GM21381 (cell line): ENCODE results near the gene SLC16A5.
"Not testable (repeated sequence)": the region's sequence is repeated elsewhere in the genome, so short reads cannot be mapped to it uniquely, and the experiment has no call there.

Experiments used
- ATAC-seq: cut with Tn5 transposase; IDR thresholded peaks from one replicate; pipeline ENCODE4 v1.9.1; 2021; ENCODE audit warnings: mild to moderate bottlenecking, moderate library complexity; ENCODE audit not compliant: unreplicated experiment

The SLC16A5 gene

GRCh38 chr17:75064040-75064439, 23.7 kb upstream of the SLC16A5 start:
- ATAC-seq, result no peak

GRCh38 chr17:75064460-75064859, 23.3 kb upstream of the SLC16A5 start:
- ATAC-seq, result no peak

- no peak for ATAC-seq
Measured at GRCh38 chr17:75064867-75065561, 22.7 kb upstream of the SLC16A5 start.

GRCh38 chr17:75065562-75066151, 22.1 kb upstream of the SLC16A5 start:
- no peak for ATAC-seq

- no peak for ATAC-seq
Measured at GRCh38 chr17:75067856-75068255, 19.9 kb upstream of the SLC16A5 start.

GRCh38 chr17:75068750-75069149, 19.0 kb upstream of the SLC16A5 start:
- ATAC-seq, result no peak

- ATAC-seq, result no peak
Measured at GRCh38 chr17:75069783-75070182, 18.0 kb upstream of the SLC16A5 start.

GRCh38 chr17:75071478-75072271, 16.1 kb upstream of the SLC16A5 start:
- not testable (repeated sequence) for ATAC-seq

GRCh38 chr17:75072909-75073308, 14.8 kb upstream of the SLC16A5 start:
- ATAC-seq, result not testable (repeated sequence)

- no peak for ATAC-seq
Measured at GRCh38 chr17:75073618-75074047, 14.1 kb upstream of the SLC16A5 start.

GRCh38 chr17:75074532-75074931, 13.2 kb upstream of the SLC16A5 start:
- ATAC-seq, result no peak

- no peak for ATAC-seq
Measured at GRCh38 chr17:75075597-75076336, 12.0 kb upstream of the SLC16A5 start.

- no peak for ATAC-seq
Measured at GRCh38 chr17:75077072-75077495, 10.7 kb upstream of the SLC16A5 start.

GRCh38 chr17:75077496-75078283, 10.1 kb upstream of the SLC16A5 start:
- no peak for ATAC-seq

GRCh38 chr17:75078284-75079022, 9.3 kb upstream of the SLC16A5 start:
- no peak for ATAC-seq

GRCh38 chr17:75079023-75079373, 8.8 kb upstream of the SLC16A5 start:
- no peak for ATAC-seq

GRCh38 chr17:75081611-75082540, 5.9 kb upstream of the SLC16A5 start:
- no peak for ATAC-seq

GRCh38 chr17:75082683-75083082, 5.1 kb upstream of the SLC16A5 start:
- no peak for ATAC-seq
